Measurements from ENCODE around the gene VAV3.

Gene VAV3

GRCh38 chr1:107609808-107610207 is 355.2 kb downstream of the VAV3 start:
- H3K4me2 ChIP-seq, result no peak overlapping the region
- no peaks in the 10 kb centered on the region for H3K27me3 ChIP-seq
- no peak overlapping the region for H3K27ac ChIP-seq
- no peak overlapping the region for H3K4me3 ChIP-seq
- peaks cover 34% of the 10 kb centered on the region for H3K9me3 ChIP-seq
- peaks cover 61% of the 10 kb centered on the region for H3K36me3 ChIP-seq
- H4K20me1 ChIP-seq, result no peaks in the 10 kb centered on the region
- H3K4me1 ChIP-seq, result peaks cover 7% of the 10 kb centered on the region
- H3K9ac ChIP-seq, result no peak overlapping the region
- no peak for TF ChIP-seq Cebpa-rat (IDR thresholded peaks at IDR 0.05)

GRCh38 chr1:107604825-107605224 is 360.2 kb downstream of the VAV3 start:
- Histone ChIP-seq H3K4me3 (no peak overlapping the region), H3K4me1 (peaks cover 18% of the 10 kb centered on the region), H3K9me3 (peaks cover 10% of the 10 kb centered on the region), H3K36me3 (peaks cover 52% of the 10 kb centered on the region), H4K20me1 (no peaks in the 10 kb centered on the region), H3K27ac (0 out of 2 replicates have a peak overlapping the region, but pooled peaks have one; percentile 22), H3K4me2 (peak overlapping the region; percentile 36), H3K9ac (no peak overlapping the region), H3K27me3 (no peaks in the 10 kb centered on the region)
- no peak for TF ChIP-seq Cebpa-rat (IDR thresholded peaks at IDR 0.05)

DNA sequence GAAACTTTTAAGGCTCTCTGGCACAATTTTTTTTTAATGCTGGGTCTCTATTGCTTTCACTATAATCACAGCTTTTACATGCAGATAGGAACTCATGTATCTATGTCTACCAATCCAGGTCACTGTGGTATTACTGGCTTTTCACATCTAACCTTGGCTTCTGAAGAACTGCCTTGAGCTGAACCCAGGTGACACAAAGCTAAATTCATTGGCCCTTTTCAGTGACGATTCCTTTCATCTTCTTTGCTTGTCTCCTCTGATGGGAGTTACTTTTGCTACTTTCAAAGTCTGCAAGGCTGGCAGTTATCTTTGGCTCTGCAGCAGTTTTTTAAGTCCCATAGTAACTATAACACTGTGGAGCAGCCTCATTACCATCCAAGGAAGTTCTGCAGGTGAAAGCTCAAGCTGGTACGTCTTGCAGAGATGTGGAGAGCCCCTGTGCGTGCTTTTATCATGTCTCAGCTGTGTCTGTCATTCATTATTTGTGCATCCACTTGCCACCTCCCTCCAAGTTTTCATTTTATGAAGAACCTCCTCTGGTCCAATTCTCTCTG is 364.3 kb downstream of the VAV3 start:
- H3K4me3 ChIP-seq, result no peak overlapping the region
- H3K4me2 ChIP-seq, result no peak overlapping the region
- H3K4me1 ChIP-seq, result peaks cover 18% of the 10 kb centered on the region
- H3K36me3 ChIP-seq, result peaks cover 60% of the 10 kb centered on the region
- no peak overlapping the region for H3K27ac ChIP-seq
- H4K20me1 ChIP-seq, result no peaks in the 10 kb centered on the region
- TF ChIP-seq Cebpa-rat (IDR thresholded peaks at IDR 0.05), result no peak
- no peaks in the 10 kb centered on the region for H3K9me3 ChIP-seq
- no peak overlapping the region for H3K9ac ChIP-seq
- no peaks in the 10 kb centered on the region for H3K27me3 ChIP-seq

DNA sequence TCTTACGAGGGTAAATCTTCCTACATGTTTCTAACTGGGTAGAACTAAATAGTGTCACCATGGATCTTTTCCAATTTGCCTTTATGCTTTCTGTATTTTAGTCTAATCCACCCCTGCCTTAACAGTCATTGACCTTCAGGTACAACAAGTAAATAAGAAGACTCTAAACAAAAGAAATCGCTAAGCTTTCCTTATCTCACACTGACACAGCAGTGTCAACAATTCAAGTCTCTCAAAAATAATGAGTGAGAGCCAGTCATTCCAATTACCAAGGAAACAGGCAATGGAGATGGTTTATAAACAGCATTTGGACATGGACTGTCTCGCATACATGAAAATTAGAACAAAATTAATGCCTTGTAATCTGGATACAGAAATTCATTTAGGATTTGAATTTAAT is 365.8 kb downstream of the VAV3 start:
- no peak for TF ChIP-seq Cebpa-rat (IDR thresholded peaks at IDR 0.05)
- Histone ChIP-seq H3K4me3 (no peak overlapping the region), H4K20me1 (no peaks in the 10 kb centered on the region), H3K4me2 (no peak overlapping the region), H3K27me3 (no peaks in the 10 kb centered on the region), H3K27ac (no peak overlapping the region), H3K9me3 (no peaks in the 10 kb centered on the region), H3K36me3 (peaks cover 68% of the 10 kb centered on the region), H3K4me1 (peaks cover 6% of the 10 kb centered on the region), H3K9ac (no peak overlapping the region)

GRCh38 chr1:107597290-107597689 is 367.7 kb downstream of the VAV3 start:
- H3K36me3 ChIP-seq, result peaks cover 75% of the 10 kb centered on the region
- H4K20me1 ChIP-seq, result no peaks in the 10 kb centered on the region
- no peak overlapping the region for H3K4me2 ChIP-seq
- H3K9me3 ChIP-seq, result no peaks in the 10 kb centered on the region
- H3K27me3 ChIP-seq, result no peaks in the 10 kb centered on the region
- no peak overlapping the region for H3K27ac ChIP-seq
- H3K4me1 ChIP-seq, result peaks cover 11% of the 10 kb centered on the region
- no peak overlapping the region for H3K9ac ChIP-seq
- H3K4me3 ChIP-seq, result no peak overlapping the region
- no peak for TF ChIP-seq Cebpa-rat (IDR thresholded peaks at IDR 0.05)

DNA sequence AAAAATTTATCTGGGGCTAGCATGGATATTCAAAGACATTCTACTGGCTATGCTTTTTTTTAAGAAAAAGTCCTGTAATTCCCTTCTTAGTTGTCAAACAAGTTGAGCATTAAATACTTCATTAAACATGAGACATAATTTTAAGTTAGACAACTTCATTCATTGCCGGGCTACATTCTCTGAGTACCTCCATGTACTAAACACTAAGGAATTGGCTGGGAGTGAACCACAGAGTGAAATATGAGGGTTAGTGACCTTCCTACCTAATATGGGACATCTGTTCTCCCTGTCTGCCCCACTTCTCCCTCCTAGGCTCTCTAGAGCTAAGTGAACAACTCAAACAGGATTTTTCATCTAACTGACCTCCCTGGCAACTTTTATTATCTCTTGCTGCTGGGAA is 370.4 kb downstream of the VAV3 start:
- H3K9ac ChIP-seq, result no peak overlapping the region

GRCh38 chr1:107593501-107594209 is 371.3 kb downstream of the VAV3 start:
- H3K4me1 ChIP-seq, result peaks cover 11% of the 10 kb centered on the region
- peaks cover 78% of the 10 kb centered on the region for H3K36me3 ChIP-seq
- H3K9ac ChIP-seq, result no peak overlapping the region
- no peaks in the 10 kb centered on the region for H3K9me3 ChIP-seq
- H3K4me3 ChIP-seq, result no peak overlapping the region
- H4K20me1 ChIP-seq, result no peaks in the 10 kb centered on the region
- no peaks in the 10 kb centered on the region for H3K27me3 ChIP-seq
- peak overlapping the region; percentile 28; the same call in 1 of the 2 replicates for H3K4me2 ChIP-seq
- H3K27ac ChIP-seq, result 0 out of 2 replicates have a peak overlapping the region, but pooled peaks have one; percentile 7
- TF ChIP-seq Cebpa-rat (IDR thresholded peaks at IDR 0.05), result no peak

More for the DNA sequence above, 370.4 kb downstream of the VAV3 start:
- Histone ChIP-seq H3K4me3 (no peak overlapping the region), H3K4me2 (no peak overlapping the region), H3K4me1 (peaks cover 11% of the 10 kb centered on the region), H3K27me3 (no peaks in the 10 kb centered on the region), H4K20me1 (no peaks in the 10 kb centered on the region), H3K27ac (no peak overlapping the region), H3K9me3 (no peaks in the 10 kb centered on the region), H3K36me3 (peaks cover 77% of the 10 kb centered on the region)
- no peak for TF ChIP-seq Cebpa-rat (IDR thresholded peaks at IDR 0.05)

- TF ChIP-seq Cebpa-rat (IDR thresholded peaks at IDR 0.05), result no peak
- Histone ChIP-seq H3K27ac (no peak overlapping the region), H3K4me2 (no peak overlapping the region), H3K4me3 (no peak overlapping the region), H3K9ac (no peak overlapping the region), H3K36me3 (peaks cover 83% of the 10 kb centered on the region), H4K20me1 (no peaks in the 10 kb centered on the region), H3K4me1 (peaks cover 11% of the 10 kb centered on the region), H3K27me3 (no peaks in the 10 kb centered on the region), H3K9me3 (0 out of 2 replicates have a peak, but pooled peaks cover 1% of the 10 kb centered on the region)
Measured at GRCh38 chr1:107590900-107591622, 373.9 kb downstream of the VAV3 start.

DNA sequence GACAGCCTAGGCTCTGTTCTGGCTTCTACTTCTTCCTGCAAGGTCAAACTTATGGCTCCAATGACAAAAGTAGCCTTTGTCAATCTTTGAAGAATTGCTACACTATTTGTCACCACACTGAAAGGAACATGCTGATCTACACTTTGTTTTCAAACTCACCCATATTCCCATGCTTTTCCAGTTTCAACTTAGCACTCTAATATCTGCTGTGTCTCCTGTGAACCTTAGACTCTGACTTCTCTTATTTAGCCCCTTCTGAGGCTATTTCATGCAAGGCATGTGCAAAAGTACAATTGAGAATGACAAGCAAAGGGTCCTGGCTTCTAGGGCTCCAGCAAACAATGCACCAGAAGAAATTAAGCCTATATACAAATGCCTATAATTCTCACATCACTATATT is 374.9 kb downstream of the VAV3 start:
- H3K27ac ChIP-seq, result no peak overlapping the region
- H3K27me3 ChIP-seq, result no peaks in the 10 kb centered on the region
- peaks cover 11% of the 10 kb centered on the region for H3K4me1 ChIP-seq
- no peak overlapping the region for H3K4me2 ChIP-seq
- no peak overlapping the region for H3K4me3 ChIP-seq
- H3K9me3 ChIP-seq, result peaks cover 9% of the 10 kb centered on the region; the same call in 1 of the 2 replicates
- peaks cover 84% of the 10 kb centered on the region for H3K36me3 ChIP-seq
- H4K20me1 ChIP-seq, result no peaks in the 10 kb centered on the region
- TF ChIP-seq Cebpa-rat (IDR thresholded peaks at IDR 0.05), result no peak
- H3K9ac ChIP-seq, result no peak overlapping the region

DNA sequence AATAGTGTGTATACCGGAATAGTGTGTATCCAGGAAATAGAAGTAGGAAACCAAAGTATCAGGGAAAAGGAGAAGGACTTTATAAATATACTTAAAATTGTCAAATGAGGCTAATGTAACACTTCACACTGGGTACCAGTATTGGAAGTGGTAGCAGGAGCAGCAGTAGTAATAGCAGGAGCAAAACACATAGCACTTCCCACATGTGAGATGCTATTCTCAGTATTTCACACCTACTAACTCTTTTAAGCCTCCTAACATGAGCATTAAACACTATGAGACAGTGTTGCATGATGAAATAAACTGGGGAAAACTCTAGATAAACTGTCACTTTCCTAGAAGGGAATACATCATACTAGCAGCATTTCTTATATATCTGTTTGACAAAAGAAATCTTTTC is 376.7 kb downstream of the VAV3 start:
- Histone ChIP-seq H3K27ac (no peak overlapping the region), H3K36me3 (peaks cover 80% of the 10 kb centered on the region), H3K4me1 (peaks cover 2% of the 10 kb centered on the region), H3K4me3 (no peak overlapping the region), H3K9me3 (peaks cover 9% of the 10 kb centered on the region; the same call in 1 of the 2 replicates), H3K9ac (no peak overlapping the region), H3K4me2 (no peak overlapping the region), H4K20me1 (no peaks in the 10 kb centered on the region), H3K27me3 (no peaks in the 10 kb centered on the region)
- no peak for TF ChIP-seq Cebpa-rat (IDR thresholded peaks at IDR 0.05)
